UCSD-AML1 (cell line): ENCODE data around the gene CDC14B.
"Not testable (repeated sequence)": the region's sequence is repeated elsewhere in the genome, so short reads cannot be mapped to it uniquely, and the experiment has no call there.

ENCODE experiments used
- DNase-seq: peaks from one replicate; lab custom pipeline; 2025; ENCODE audit not compliant: unreplicated experiment; lab: John Stamatoyannopoulos, UW

CDC14B gene

DNA sequence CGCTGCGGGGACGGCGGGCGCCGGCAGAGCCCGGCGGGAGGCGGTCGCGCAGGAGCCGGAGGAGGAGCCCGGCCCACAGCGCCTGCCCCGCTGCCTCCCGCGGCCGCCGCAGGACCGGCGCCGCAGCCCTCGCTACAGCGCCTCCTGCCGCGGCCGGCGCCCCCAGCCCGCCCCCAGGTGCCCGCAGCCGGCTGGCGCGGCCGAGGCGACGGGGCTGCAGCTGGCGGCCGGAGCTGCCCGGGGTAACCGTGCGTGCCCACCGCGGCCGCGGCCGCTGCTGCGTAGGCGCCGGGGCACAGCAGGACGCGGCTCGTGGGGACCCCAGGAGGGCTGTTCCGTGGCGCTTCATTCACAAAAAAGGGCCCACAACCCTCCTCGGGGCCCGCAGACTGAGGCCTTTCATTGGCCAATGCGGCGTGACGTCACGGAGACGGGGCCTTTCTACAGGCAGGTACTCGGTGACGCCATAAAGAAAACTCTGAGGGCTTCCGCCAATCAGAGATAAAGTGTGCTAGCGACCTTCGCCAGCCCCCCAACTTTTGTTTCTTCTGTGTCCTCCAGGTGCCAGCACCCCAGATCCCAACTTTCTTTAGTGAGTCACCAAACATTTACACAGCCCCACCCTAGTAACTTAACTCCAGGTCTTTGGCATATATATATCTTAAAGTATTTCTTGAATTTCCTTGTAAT is at the start of gene CDC14B:
Gene CDC14B (minus strand): TSS at position 353 of the 690 bp plus-strand sequence. CDS start 465 bp downstream, outside the sequence.
- peak; percentile 22 for DNase-seq

DNA sequence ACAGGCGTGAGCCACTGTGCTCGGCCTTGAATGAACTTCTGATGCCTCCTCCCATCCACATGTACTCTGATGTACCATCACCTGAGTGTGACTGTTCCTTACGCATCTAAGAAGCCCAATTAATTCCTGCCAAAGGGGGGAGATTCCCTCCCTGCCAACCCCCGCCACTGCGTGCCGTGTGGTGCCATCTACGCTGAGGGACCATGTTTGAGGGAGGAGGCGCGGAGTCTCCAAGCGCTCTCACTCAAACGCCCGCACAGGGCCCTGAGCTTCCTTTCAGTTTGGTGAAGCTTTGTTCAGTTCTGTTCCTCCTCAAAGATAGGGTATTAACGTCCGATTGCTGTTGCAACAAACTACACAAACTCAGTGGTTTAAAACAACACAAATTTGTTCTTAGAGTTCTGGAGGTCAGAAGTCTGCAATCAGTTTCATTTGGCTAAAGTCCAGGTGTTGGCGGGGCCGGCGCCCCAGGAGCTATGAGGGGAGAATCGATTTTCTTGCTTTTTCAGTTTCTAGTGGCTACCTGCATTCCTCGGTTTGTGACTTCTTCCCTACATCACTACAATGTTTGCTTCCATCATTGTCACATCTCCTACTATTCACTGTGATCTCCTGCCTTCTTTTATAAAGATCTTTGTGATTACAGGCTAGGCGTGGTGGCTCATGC is 49.4 kb upstream of the CDC14B start:
- no peak for DNase-seq

DNA sequence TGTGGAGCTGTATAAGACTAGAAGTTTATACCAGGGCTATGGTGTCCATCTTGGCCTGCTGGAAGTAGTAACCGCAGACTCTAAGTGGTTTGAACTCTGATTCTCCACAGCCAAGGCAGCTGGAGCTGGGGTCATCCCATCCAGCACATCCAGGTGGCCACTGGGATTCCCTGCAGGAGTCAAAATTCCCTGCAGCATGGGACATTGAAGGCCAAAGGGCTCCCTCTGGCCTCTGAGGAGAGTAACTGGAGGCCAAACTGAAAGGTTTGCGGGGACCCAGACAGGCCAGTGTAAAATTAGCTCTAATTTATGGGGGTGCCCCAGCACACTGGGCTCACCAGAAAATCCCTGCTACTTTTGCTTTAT is 47.7 kb upstream of the CDC14B start:
- no peak for DNase-seq

DNA sequence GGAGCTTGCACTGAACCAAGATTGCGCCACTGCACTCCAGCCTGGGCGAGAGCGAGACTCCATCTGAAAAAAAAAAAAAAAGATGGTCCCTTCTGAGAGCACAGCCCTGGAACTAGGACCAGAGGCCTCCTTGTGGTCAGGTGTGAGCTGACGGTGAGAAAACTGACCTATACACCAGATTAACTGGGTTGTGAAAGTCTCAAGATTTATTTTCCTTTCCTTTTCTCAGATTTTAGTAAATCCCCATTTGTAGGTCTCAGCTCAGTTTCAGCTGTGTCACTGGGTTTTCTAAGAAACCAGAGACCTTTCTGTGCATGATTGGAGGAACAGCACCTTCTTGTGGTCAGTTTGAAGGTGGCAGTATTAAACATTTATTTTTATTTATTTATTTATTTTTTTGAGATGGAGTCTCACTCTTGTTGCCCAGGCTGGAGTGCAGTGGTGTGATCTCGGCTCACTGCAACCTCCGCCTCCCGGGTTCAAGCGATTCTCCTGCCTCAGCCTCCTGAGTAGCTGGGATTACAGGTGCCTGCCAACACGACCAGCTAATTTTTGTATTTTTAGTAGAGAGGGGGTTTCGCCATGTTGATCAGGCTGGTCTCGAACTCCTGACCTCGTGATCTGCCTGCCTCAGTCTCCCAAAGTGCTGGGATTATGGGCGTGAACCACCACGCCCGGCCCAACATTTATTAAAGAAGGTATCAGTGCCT is 47.2 kb upstream of the CDC14B start:
- not testable (repeated sequence) for DNase-seq

DNA sequence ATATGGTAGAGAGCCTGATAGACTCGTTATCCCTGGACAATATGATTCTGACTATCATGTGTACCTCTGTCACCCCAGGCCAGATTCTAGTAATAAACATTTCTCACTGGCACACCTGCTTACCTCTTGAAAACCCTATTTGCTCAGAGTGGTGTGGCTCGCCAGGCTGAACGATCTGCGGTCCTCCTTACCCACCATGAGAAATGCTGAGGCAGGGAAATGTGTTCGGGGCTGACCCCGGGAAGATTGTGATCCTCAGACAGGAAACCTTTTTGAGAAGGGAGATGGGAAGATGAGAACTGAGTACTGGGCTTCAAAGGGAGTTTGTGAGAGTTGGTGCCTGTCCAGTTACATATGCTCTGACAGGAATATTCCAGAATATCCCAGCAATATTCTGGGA is 46.1 kb upstream of the CDC14B start:
- no peak for DNase-seq

DNA sequence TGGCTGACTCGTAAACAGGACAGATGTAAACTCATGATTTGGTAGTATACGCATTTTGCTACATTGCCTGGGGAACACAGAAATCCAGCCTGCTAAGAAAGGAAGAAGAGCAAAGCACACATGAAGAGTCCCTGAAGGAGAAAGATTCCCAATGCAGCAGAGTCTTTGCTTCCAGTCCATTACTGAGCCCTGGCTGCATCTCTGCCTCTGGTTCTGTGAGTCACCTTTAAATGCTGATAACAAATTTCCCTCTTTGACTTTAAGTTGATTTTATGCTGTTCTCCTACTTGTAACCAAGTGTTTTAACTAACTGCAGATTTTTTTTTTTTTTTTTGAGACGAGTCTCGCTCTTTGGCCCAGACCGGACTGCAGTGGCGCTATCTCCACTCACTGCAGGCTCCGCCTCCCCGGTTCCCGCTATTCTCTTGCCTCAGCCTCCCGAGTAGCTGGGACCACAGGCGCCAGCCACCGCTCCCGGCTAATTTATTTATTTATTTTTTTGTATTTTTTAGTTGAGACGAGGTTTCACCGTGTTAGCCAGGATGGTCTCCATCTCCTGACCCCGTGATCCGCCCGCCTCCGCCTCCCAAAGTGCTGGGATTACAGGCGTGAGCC is 44.0 kb upstream of the CDC14B start:
- no peak for DNase-seq

DNA sequence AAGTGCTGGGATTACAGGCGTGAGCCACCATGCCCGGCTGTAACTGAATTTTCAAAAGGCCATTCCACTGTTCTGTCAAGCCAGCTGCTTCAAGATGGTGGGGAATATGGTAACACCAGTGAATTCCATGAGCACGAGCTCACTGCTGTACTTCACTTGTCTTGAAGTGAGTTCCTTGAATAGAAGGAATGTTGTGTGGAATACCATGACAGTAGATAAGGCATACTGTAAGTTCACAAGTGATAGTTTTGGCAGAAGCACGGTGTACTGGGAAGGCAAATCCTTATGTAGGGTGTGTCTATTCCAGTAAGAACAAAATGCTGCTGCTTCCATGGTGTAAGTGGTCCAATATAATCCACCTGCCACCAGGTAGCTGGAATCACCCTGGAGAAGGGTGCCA is 42.1 kb upstream of the CDC14B start:
- DNase-seq, result no peak

DNA sequence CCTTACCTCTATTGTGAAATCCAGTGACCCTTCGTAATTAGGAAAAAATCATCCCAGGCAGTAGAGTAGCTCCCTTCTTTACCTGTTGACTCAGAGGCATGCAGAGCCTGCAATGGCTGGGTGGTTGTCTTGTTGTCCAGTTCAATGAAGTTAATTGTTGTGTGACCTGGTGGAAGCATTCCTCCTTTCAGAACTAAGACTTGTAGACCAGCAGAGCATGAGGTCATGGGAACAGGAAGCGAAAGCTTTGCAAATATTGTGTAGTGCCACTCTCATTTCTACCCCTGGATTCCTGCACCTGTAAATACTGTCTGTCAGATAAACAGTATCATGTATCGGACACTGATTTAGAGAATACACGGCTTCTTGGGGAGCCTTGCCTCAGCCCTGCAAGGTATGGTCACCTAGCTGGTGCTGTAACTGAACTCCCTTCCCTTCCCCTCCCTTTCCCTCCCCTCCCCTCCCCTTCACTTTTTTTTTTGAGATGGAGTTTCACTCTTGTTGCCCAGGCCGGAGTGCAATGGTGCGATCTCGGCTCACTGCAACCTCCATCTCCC is 41.1 kb upstream of the CDC14B start:
- DNase-seq, result no peak

DNA sequence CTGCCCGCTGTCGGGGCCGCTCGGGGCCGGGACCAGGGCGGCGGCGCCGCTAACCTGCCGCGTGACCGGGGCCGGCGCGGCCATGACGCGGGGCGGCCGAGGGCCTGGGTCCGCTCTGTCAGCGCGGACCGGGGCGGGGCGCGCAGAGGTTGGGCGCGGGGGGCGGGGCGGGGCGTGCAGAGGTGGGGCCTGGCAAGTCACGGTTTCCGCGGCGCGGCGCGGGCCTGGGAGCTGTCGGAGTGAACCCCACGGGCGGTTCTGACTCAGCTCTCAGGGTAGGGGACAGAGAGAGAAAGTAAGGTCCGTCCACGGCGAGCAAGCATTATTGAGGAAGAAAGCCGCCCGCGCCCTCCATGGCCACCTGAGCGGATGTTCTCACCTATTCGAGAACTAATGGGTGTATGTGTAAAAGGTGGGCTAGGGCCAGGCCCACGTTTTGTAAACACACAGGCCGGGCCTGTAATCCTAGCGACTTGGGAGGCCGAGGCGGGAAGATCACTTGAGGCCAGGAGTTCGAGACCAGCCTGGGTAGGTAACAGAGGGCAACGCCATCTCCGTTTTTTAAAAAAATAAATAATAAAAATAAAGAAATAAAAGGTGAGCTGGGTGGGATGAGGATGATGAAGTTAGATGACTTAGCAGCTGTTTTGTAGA is 35.7 kb upstream of the CDC14B start, which contains the start of gene PRXL2C:
Gene PRXL2C (minus strand): TSS at position 120 of the 654 bp plus-strand sequence. CDS start 36 bp downstream, at position 84.
- peak; percentile 80 for DNase-seq

DNA sequence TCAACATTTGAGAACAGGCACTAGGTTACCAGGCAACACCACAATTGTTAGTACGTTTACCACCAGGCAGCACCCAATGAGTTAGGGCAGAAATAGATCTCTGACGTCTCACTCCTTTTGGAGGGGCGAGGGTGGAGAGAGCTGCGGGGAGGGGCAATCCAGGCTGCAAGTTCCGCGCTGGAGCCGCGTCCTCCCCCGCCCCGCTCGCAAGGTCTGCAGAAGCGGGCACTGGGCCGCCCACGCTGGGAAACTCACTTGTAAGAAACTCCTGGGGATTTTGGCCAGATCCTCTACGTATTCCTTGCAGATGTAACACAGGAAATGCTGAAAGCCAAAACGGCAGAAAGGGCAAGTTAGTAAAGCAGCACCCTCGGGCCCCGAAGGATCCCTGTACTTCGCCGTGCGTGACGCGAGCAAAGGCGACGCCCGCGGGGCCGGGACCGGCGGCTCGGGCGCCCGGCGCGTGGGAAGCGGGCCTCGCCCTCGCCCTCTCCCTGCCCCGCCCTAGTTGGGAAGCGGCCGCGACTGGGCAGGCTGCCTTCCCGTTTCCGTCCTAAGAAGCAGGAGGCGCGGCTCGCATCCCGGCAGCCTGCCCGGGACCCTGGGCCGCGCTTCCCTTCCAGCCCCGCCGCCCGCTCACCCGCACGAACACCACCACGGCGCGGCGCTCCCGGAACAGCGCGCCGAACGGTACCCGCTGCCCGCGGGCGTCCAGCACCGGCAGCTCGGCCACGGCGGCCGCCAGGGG is 35.0 kb upstream of the CDC14B start:
- peak; percentile 76 for DNase-seq

DNA sequence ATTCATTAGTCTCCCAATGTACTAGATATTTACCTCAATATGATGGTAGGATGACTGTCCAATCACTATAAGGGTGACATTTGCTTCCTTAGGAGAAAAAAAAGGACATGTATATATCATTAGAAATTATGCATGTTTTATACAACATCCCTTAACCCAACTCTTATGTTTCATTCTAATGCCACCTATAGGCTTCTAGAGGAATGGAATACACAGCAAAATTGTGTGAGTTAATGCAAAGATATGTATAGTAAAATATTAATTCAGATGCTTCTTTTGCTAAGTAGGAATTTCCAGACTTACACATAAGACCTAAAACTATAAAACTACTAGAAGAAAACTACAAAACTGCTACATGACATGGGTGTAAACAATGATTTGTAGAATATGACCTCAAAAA is 32.0 kb upstream of the CDC14B start:
- DNase-seq, result no peak

DNA sequence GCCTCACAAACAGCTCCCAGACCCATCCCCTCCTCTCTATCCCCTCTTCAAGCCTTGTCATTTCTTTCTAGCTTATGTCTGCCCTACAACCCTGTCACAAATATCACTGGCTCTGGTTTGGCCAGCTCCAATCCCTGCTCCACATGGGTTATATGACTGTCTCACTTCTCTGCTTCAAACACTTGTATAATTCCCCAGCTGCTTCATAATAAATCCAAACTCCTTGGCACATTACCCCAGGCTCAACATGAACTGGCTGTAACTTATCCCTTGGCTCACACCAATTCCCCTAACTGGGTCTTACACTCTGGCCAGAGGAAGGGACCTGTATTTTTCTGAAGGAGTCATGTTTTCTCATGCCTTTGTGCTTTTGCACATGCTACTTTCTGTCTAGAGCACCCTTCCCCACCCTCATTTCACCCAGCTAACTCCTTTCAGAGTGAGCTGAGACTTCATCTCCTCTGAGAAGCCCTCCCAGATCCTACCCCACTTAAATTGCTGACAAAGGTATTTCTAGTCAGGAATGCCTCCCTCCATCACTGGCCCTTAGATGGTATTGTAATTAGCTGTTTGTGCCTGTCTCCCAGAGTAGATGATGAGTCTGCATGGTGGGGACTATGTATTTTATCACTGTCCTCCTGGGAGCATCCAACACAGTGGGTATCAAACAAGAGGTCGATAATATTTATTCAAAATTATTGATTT is 30.1 kb upstream of the CDC14B start:
- no peak for DNase-seq

DNA sequence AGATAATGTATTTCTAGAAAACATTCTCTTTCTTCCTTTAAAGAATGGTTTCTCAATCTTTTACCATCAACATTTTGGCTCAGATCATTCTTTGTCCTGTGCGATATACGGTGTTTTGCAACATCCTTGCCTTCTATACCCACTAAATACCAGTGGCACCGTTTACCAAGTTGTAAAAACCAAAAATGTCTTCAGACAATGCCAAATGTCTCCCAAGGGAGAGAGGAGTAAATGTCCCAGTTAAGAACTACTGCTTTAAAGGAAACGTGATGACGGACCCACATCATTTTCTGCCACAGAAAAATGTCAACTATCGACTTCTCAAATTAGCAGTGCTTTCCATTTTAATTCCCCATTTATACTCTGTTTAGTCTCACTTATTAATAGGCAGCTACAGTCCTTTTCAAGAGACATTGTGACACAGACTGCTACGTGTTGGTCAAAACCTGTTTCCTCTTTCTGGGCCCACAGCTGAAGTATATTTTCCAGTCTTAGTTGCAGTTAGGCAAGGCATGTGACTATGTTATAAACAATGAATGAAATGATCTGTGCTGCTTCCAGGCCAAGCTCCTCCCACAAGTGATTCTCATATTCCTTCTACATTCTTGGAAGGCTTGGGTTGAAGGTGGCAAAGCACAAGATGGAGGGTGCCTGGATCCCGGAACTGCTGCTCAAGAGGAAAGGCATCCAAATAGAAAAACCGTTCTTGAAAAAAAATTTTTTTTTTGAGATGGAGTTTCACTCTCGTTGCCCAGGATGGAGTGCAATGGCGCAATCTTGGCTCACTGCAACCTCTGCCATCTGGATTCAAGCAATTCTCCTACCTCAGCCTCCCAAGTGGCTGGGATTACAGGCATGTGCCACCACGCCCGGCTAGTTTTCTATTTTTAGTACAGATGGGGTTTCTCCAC is 26.7 kb upstream of the CDC14B start:
- no peak for DNase-seq

DNA sequence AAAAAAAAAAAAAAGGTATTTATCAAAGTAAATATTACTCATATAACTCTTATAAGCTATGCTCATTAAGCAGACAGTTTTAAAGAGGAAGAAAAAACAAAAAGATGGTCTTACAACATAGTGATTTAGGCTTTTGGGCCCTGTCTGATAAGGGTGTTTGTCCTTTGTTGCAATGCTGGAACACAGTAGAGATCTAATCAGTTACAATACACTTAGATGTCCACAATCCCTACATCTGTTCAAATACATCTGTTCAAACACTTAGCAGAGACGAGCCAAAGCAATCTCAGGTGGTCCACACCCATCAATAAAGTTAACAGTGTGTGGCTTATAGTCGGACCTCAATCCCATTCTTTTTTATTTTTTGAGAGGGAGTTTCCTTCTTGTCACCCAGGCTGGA is 24.5 kb upstream of the CDC14B start:
- DNase-seq, result no peak

DNA sequence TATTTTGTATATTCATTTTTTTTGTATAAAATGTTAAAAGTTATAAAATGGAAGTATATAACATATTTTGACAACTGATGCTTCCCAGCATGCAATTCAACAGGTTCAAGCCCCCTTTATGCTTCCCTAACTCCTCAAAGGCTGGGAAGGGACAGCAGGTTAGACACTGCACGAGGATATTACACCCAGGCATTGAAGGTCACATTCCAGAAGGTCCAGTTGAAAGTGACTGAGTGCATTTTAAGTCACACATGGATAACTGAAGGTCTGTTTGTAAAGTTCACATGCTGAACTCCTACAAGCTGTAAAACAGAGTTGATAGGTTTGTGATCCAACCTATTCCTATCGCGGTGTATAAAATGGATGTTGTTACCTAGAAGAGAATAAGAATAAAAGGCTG is 21.9 kb upstream of the CDC14B start:
- DNase-seq, result no peak

DNA sequence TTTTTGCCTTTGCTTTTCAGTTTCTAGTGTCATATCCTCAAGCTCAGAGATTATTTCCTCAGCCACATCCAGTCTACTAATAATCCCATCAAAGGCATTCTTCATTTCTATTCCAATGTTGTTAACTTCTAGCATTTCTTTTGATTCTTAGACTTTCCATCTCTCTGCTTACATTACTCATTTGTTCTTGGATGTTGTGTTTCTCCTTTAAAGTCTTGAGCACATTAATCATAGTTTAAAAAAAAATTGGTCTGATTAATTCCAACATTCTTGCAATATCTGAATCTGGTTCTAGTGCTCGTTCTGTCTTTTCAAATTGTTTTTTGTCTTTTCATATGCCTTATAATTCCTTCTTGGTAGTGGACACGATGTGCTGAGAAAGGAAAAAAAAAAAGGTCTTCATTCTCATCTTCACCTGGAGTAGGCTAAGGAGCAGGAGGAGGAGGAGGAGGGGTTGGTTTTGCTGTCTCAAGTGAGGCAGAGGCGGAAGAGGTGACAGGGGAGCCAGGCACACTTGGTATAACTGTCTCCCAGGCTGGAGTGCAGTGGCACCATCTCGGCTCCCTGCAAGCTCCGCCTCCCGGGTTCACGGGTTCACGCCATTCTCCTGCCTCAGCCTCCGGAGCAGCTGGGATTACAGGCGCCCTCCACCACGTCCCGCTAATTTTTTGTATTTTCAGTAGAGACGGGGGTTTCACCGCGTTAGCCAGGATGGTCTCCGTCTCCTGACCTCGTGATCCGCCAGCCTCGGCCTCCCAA is 19.1 kb upstream of the CDC14B start:
- DNase-seq, result no peak

DNA sequence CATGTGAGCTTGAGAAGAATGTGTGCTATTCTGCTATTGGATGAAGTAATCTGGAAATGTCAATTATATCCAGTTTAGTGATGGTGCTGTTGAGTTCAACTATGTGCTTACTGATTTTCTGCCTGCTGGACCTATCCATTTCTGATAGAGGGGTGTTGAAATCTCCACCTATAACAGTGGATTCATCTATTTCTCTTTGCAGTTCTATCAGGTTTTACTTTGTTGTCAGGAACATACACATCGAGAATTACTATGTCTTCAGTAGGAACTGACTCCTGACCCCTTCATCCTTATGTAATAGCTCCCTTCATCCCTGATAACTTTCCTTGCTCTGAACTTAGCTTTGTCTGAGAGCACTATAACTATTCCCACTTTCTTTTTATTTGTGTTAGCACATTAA is 16.7 kb upstream of the CDC14B start:
- DNase-seq, result no peak

DNA sequence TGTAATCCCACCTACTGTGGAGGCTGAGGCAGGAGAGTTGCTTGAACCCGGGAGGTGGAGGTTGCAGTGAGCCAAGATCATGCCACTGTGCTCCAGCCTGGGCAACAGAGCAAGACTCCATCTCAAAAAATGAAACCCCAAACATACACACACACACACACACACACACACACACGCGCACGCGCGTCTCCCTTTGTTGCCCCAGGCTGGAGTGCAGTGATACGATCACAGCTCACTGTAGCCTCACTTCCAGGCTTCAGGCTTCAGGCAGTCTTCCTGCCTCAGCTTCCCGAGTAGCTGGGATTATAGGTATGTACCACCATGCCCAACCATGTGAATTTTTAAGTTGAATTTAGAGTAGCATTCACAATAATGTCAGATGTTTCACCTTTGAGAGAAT is 13.9 kb upstream of the CDC14B start:
- not testable (repeated sequence) for DNase-seq
